NCI-H82 treated with DMSO at 0.1 percent for 48 hours (cell line): Measurements from ENCODE around the gene RBM10.

Source experiments
- DNase-seq: peaks from one replicate; lab custom pipeline; 2025; ENCODE audit not compliant: unreplicated experiment; lab: John Stamatoyannopoulos, UW

Gene RBM10

DNA sequence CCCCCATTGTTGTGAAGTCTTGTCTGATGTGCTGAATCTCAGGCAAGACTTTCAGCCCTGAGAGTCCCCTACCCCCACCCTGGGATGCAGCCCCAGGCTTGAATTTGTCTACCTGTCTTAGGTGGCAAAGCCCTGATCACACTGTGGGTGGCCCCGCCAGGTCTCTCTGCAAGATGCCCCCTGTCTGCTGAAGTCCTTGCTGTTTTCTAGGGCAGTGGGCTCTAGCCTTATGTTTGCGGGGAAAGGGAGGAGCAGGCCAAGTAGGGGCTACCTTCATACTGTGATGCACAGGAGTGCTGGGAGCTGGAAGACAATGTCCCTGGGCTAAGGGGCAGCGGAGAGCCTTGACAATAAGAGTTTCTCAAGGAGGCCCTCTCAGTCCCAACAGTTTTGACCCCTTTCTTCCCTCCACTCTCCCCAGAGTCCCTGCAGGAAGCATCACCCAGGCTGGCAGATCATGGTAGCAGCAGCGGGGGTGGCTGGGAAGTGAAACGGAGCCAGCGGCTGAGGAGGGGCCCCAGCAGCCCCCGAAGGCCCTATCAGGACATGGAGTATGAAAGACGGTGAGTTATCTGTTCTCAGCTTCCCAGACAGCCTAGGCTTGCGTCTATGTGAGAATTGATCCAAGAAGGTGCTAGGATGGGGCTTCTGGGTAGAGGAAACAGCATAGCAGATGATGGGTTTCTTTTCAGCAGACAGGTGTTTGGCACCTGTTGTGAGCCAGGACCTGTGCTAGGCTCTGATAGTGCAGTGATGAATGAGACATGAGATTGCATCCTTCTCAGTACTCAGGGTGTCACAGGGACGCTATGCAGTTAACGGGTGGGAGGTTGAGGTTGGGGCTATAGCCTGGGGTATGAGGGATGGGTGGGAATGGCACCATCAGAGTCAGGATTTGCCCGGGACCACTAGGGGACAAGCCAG is 2.2 kb downstream of the RBM10 start:
- no peak for DNase-seq

DNA sequence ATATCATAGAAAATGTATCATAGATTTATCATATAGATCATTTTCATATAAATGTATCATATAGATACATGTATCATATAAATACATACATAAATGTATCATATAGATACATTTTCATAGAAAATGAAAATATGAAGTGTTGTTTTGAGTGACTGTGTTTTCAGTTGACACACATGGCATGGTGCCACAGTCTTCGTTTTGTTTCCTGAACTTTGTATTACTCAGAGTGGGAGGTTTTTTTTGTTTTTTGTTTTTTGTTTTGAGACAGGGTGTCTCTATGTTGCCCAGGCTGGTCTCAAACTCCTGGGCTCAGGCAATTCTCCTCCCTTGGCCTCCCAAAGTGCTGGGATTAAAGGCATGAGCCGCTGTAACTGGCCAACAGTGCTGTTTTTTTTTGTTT is 3.9 kb downstream of the RBM10 start:
- no peak for DNase-seq

DNA sequence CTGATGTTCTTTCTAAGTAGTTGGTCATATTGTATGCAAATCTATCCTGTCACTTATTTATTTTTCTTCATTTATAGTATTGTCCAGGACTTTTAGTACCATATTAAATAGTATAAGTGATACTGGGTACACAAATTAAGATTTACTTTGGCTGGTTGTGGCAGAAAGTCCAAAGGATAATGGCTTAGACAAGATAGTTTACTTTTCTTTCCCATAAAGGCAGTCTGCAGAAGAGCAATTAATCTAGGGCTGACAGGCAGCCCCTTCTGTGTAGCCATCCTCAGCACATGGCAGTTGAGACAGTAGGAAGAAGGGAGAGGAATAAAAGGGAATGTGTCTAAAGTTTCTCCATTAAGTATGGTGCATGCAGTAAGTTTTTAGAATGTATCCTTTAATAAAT is 6.4 kb downstream of the RBM10 start:
- no peak for DNase-seq

DNA sequence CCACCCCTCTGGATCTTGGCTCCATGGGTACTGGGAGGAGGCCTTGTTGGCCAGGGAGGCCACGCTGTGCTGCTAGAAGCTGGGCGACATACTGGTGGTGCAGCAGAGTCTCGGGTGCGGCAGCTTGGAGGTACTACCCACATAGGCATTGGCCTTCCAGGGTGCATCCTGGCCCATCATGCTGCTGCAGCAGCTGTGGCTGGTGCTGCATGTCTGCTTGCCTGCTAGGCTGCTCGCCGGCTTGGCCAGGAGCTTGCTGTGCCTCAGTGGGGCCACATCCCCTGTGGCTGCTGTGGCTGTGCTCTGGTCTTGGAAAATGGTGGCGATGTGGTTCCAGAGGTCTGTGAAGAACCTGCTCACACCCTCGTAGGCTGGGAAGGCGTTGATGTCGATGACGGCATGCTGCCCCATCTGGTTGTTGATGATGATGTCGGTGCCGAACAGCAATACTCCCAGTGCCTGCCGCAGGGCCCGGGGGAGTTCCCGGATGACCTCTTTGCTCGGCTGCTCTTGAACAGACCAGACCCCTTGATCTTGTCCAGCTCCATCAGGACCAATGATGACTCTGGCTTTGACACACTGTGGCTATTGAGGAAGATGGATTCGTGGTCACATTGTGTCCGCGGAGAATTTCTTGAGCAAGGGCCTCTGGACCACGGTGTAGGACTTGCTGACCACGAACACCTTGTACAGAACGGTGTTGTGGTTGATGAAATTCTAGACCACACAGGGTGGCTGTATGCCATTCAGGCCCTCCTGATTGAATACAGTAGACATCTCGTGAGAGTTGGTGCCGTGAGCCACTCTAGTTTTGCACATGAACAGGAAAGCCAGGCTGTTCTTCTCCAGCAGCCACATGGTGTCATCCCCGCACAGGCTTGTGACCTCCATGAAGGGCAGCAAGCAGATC is 11.8 kb downstream of the RBM10 start:
- DNase-seq: no peak

DNA sequence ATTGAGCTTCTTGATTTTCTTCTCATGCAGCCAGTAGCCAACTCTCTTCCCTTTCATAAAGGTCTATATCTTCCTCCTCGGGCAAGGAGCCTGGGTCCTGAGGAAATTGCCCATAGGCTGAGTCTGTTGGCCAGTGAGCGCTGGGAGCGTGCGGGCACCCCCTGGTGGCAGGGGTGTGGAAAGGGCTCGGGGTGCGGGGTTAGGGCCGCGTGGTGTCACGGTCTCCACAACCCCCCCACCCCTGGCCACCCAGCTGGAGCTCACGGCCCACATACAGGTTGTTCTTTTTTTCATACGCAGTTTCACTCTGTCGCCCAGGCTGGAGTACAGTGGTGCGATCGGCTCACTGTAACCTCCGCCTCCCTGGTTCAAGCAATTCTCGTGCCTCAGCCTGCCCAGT is 13.1 kb downstream of the RBM10 start:
- DNase-seq: no peak

DNA sequence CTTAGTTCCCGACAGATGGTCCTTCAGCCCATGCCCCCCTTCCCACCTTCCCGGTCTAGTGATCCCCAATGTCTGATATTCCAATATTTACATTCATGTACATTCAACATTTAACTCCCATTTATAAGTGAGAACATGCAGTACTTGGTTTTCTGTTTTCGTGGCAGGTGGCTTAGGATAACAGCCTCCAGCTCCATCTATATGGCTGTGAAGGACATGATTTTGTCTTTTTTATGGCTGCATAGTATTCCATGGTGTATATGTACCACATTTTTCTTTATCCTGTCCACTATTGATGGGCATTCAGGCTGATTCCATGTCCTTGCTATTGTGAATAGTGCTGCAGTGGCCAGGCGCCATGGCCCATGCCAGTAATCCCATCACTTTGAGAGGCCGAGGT is 13.8 kb downstream of the RBM10 start:
- DNase-seq: no peak

DNA sequence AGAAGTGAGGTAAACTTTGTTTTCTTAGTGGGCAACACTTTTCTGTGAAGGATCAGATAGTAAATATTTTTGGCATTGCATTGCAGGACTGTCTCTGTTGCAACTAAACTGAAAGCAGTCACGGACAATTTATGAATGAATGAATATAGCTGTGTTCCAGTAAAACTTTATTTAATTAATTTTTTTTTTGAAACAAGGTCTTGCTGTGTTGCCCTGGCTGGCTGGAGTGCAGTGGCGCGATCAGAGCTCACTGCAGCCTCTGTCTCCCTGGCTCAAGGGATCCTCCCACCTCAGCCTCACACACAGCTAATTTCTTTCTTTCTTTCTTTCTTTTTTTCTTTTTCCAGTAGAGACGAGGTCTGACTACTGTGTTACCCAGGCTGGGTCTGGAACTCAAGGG is 15.8 kb downstream of the RBM10 start:
- no peak for DNase-seq

DNA sequence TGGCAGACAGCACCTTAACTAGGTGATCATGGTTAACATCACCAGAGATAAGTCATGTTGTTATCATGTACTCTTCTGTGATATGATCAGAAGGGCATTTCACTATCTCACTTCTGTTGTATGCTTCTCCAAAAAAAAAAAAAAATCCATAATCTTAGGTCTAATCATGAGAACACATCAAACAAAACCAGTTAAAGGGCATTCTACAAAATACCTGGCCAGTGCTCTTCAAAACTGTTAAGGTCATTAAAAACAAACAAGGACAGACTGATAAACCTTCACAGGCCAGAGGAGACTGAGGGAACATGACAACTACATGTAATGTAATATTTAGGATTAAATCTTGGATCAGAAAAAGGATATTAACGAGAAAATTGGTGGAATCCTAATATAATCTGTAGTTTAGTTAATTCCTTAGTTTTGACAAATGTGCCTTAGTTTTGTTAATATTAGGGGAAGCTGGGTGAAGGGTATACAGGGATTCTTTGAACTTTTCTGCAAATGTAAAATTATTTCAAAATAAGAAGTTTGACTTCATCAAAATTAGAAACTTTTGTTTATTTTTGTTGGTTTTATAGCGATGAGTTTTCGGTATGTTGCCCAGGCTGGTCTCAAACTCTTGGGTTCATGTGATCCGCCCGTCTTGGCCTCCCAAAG is 18.0 kb downstream of the RBM10 start:
- no peak for DNase-seq

DNA sequence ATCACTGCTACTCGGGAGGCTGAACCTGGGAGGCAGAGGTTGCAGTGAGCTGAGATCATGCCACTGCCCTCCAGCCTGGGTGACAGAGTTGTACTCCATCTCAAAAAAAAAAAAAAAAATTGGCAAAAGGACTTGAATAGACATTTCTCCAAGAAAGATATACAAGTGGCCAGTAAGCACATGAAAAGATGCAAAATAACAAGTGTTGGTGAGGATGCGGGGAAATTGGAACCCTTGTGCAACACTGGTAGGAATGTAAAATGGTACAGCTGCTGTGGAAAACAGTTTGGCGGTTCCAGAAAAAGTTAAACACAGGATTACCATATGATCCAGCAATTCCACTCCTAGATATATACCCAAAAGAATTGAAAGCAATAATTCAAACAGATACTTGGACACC is 19.4 kb downstream of the RBM10 start:
- DNase-seq: no peak

DNA sequence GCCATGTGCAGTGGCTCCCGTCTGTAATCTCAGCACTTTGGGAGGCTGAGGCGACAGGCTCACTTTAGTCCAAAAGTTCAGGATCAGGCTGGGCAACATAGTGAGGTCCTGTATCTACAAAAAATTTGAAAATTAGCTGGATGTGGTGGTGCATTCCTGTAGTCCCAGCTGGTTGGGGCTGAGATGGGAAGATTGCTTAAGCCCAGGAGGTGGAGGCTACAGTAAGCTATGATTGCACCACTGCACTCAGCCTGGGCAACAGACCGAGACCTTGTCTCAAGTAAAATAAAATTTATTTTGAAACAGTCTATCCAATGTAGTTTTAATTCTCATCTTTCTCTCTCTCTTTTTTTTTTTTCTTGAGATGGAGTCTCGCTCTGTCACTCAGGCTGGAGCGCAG is 21.1 kb downstream of the RBM10 start:
- no peak for DNase-seq

DNA sequence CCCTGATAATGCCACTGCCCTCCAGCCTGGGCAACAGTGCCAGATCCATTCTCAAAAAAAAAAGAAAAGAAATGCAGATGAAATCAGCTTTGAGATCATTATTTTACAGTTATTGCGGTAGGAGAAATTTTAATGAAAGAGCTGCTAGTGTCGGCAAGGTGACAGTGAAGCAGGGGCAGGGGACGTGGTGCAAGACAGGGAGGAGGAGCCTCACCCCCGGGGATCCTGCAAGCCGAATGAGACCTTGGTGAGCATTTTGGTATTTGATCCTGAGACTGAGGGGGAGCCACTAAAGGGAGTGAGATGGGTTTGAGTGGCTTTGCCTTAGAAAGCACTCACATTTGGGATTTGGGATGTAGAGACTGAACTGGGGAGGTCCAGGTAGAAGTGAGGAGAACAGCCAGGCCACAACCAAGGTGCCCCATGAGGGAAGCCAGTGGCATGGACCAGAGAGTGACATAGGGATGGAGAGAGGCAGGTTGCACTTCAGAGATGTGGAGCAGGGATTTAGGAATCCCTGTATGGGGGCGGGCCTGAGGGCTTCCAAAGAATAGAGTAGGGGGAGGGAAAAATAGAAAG is 23.6 kb downstream of the RBM10 start:
- DNase-seq: no peak

DNA sequence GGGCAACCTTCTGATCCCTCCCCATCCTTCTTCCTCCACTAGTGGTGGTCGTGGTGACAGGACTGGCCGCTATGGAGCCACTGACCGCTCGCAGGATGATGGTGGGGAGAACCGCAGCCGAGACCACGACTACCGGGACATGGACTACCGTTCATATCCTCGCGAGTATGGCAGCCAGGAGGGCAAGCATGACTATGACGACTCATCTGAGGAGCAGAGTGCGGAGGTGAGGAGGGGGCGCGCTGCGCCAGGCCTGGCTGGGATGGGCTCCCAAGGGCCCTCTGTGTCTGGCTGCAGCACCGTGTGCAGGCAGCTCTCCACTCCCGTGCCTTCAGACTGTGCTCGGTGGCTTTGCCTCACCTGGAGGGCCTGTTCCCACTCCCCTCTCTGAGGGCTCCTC is 24.3 kb downstream of the RBM10 start:
- no peak for DNase-seq

DNA sequence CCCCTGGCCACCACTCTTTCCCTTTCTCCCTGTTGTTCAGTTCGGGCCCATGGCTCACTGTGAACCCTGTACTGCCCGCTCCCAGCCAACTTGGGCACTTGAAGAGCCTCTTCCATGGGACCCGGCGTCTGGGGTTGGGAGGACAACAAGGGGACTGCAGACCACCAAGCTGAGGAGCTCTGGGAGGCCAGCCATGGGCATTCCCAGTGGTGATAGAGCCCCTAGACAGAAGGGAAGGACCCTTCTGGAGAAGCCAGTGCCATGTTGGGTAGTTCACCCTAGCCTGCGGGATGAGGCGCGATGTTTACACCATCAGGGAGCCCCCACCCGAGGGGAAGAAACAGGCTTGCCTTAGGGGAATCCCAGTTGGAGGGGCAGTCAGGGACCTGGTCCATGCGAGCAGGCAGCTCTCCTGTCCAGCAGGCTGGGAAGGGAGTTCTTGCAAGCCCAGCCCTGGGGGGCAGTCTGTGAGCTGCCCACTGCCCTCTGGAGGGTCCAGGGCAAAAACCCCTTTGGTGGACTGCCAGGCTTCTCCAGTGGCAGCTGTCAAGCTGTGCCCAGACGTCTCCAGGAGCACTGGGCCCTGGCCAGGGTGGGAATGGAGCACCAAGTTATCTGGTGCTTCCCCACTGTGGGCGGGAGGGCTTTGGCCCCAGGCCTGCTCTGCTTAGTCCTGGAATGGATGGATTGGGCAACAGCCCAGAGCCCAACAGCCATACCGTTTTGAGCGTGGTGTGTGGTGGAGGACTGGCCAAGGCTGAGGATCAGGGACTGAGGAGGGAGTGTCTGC is 24.9 kb downstream of the RBM10 start:
- DNase-seq: no peak

DNA sequence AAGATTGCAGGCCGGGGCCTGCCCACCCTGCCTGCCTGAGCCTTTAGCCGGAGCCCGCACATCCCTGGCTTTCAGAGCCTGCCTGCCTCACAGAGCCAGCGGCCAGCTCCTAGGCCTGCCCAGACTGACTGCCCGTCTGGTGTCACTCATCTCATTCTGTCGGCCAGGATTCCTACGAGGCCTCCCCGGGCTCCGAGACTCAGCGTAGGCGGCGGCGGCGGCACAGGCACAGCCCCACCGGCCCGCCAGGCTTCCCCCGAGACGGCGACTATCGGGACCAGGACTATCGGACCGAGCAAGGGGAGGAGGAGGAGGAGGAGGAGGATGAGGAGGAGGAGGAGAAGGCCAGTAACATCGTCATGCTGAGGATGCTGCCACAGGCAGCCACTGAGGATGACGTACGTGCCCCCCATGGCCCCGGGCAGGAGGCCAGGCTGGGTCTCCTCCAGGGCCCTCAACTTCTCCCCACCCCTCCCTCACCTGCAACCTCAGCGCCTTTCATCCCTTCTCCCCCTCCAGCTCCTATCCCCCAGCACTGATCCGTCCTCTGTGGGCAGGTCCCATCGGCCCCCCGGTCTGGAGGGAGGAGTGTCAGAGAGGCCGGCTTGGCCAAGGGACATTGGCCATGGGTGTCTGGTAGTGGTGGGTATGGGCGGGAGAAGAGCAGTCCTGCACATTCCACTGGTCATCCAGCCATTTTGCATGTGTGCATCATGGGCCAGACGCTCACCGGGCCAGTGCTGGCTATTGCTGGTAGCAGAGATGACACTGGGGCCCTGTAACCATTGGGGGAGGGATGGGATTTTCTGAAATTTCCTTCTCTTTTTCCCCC is 26.1 kb downstream of the RBM10 start:
- no peak for DNase-seq

DNA sequence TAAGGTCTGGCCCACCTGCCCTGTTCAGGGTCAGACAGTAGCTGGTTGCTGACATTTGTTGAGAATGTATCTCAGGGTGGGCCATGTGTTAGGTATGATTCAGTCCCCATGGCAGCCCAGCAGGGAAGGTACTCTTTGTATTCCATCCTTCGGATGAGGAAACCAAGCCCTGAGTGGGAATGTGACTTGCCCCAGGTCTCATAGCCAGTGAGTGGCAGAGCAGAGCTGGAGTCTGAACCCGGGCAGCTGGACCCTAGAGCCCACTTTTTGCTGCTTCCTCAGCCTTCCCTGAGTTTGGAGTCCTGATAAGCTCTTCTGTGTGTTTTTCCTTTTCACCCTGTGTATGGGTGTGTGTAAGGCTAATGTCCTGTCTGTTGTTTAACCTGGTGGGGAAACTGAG is 27.0 kb downstream of the RBM10 start:
- no peak for DNase-seq

DNA sequence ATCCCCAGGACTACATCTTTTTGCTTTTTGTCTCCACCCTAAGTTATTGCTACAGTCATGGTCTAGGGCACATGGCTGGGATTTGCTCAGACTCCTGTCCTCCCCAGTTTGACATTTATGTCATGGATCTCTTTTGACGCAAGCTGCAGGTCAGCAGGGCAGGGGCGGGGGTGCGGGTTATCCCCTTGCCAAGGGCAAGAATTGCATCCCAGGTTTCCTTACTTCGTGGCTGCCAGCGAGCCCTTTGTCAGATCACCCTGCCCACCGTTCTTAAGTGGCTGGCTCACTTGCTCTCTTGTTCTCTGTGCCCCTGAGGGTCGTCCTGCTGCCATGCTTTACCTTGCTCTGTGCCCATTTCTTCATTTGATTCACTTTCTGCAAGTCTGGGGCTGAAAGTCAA is 27.5 kb downstream of the RBM10 start:
- no peak for DNase-seq

DNA sequence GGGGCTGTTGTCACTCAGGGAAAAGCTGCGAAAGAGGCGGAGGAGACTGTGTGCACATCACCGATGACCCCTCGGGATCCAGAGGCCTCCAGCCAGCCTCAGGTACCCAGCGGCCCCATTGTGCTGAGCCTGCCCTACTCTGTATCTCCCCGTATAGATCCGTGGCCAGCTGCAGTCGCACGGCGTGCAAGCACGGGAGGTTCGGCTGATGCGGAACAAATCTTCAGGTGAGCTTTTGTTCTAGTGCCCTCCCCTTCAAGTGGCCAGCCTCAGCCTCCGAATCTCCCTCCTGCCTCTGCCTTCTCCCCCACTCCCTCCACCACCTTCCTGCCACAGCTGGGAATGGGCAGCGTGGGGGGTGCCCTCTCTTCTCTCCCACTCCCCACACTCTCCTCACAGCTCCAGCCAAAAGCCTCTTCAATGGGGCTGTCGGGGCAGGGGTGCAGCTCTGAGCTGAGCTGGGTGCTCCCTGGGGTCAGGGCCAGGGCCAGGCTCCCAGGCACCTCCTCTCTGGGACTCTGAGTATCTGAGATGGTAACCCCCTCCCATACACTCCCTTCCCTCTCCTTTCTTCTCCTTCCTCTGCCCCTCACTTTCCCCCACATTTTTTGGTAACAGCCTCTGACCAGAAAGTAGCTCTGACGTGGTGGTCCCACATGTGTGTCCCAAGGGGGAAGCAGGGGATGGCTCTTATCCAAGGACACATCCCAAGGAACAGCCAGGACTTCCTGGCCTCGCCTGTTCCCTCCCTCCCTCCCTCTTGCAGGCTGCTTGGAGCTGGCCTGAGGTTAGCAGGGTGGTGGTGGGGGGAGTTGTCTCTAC is 28.2 kb downstream of the RBM10 start:
- no peak for DNase-seq

DNA sequence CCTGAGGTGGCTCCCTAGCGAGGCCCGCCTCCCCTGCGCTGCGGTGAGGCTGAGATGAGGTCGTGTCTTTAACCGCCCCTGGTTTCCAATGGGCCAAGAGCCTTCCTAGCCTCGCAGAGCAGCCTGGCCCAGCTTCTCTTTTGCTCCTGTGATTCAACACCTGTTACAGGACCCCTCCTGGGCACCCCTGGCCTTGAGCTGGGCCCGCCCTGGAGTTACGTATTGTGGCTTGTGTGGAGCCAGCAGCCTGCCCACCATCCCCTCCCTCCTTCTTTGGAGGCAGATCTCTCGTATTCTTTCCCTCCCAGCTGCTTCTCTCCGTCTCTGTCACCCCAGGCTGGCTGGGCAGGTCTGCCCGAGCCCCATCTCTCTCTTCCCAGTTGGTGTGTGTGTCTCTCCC is 29.4 kb downstream of the RBM10 start:
- DNase-seq: no peak
